A549 treated with ZK216348 at 1 μM for 4 hours (cell line): ENCODE results near the gene CREB3L4. TPM values are rescaled to one million over a fixed set of nuclear protein-coding genes. Genes with fewer than 3 reads are reported as not detected.

Experiments used
- total RNA-seq: library from RNA; stranded (reverse); fragments of 200-300 nt; extraction: Qiagen RNA extraction; gene quantifications from 5 replicates; pipeline ENCODE4 v1.2.3, GENCODE V29; 2022; ENCODE audit warnings: low read depth

Gene CREB3L4
- total RNA-seq: 7.5 to 11.4 TPM (median 9.7 TPM) in 5 replicates

GRCh38 chr1:153967107-153967999 is at the start of gene CREB3L4:
Gene CREB3L4 (plus strand): TSS chr1:153967902. CDS start chr1:153968526, 624 bp downstream.

GRCh38 chr1:153922972-153923925 is 44.5 kb upstream of the CREB3L4 start, which contains the start of gene GATAD2B:
Gene GATAD2B (minus strand): TSS chr1:153922972. CDS start chr1:153828347, 94,625 bp downstream.

GRCh38 chr1:153946622-153947241 is 21.0 kb upstream of the CREB3L4 start, which contains the start of gene DENND4B:
Gene DENND4B (minus strand): TSS chr1:153946718. CDS start chr1:153944374, 2,344 bp downstream.

GRCh38 chr1:153958111-153958960 is 9.4 kb upstream of the CREB3L4 start, which contains the start of gene CRTC2:
Gene CRTC2 (minus strand): TSS chr1:153958612. CDS start chr1:153958497, 115 bp downstream.

GRCh38 chr1:153963030-153963849 is 4.5 kb upstream of the CREB3L4 start, which contains the start of gene SLC39A1:
Gene SLC39A1 (minus strand): TSS chr1:153963537. CDS start chr1:153962715, 822 bp downstream.

GRCh38 chr1:153977250-153978240 is 9.8 kb downstream of the CREB3L4 start, which contains the start of gene JTB:
Gene JTB (minus strand): TSS chr1:153977674. CDS start chr1:153977252, 422 bp downstream.

GRCh38 chr1:153985941-153986761 is 18.4 kb downstream of the CREB3L4 start, which contains the start of gene RAB13:
Gene RAB13 (minus strand): TSS chr1:153986339. CDS start chr1:153986236, 103 bp downstream.

GRCh38 chr1:153990468-153991150 is 22.9 kb downstream of the CREB3L4 start, which contains the start of gene RPS27:
Gene RPS27 (plus strand): TSS chr1:153990762. CDS start chr1:153990797, 35 bp downstream.

Other genes starting within 250 kb of the CREB3L4 start
- gene INTS3, start 239.9 kb upstream of the CREB3L4 start, total RNA-seq: 14.3 to 22.7 TPM (median 21.4 TPM) in 5 replicates
- gene SLC27A3, start 192.5 kb upstream of the CREB3L4 start, total RNA-seq: 0.95 to 2.6 TPM (median 1.3 TPM) in 5 replicates
- 7.0 to 11.9 TPM (median 8.5 TPM) in 5 replicates for gene GATAD2B, start 44.9 kb upstream of the CREB3L4 start, total RNA-seq
- 19.2 to 41.6 TPM (median 37.9 TPM) in 5 replicates for gene DENND4B, start 21.2 kb upstream of the CREB3L4 start, total RNA-seq
- 29.1 to 43.8 TPM (median 41.5 TPM) in 5 replicates for gene CRTC2, start 9.3 kb upstream of the CREB3L4 start, total RNA-seq
- 133 to 166 TPM (median 157 TPM) in 5 replicates for gene SLC39A1, start 4.4 kb upstream of the CREB3L4 start, total RNA-seq
- gene JTB, start 9.8 kb downstream of the CREB3L4 start, total RNA-seq: 104 to 153 TPM (median 147 TPM) in 5 replicates
- gene RAB13, start 18.4 kb downstream of the CREB3L4 start, total RNA-seq: 134 to 166 TPM (median 136 TPM) in 5 replicates
- 4,025 to 7,363 TPM (median 4,151 TPM) in 5 replicates for gene RPS27, start 22.9 kb downstream of the CREB3L4 start, total RNA-seq
- not detected in 5 replicates for gene NUP210L, start 187.2 kb downstream of the CREB3L4 start, total RNA-seq
- gene TPM3, start 224.2 kb downstream of the CREB3L4 start, total RNA-seq: 476 to 696 TPM (median 485 TPM) in 5 replicates
- not detected in 5 replicates for gene CFAP141, start 238.4 kb downstream of the CREB3L4 start, total RNA-seq